Body of pancreas (tissue), 4 donors: ENCODE data around the gene ANAPC1. TPM values are rescaled to one million over a fixed set of nuclear protein-coding genes. Genes with fewer than 3 reads are reported as not detected.
A peak's percentile ranks its signal among the peaks of the same experiment; 100 is the strongest.
"Not testable (repeated sequence)": the region's sequence is repeated elsewhere in the genome, so short reads cannot be mapped to it uniquely, and the experiment has no call there.

ENCODE experiments used
- ATAC-seq: fragments of 150-250 bp; one replicate; pipeline ENCODE4 v1.9.1; 2016
- DNase-seq, 4 donors: peaks; one replicate each; pipeline ENCODE4 v3.0.0-alpha.2; 2019
- H3K27ac ChIP-seq, 4 donors: fragments of 200-600 bp; sonication (generic); 1 replicate in 3 of 4; 2 replicates in 1 of 4; pipeline versions ENCODE4 v1.5.1 to v1.6.1; 2016 to 2019; ENCODE audit warnings: mild to moderate bottlenecking in 1 of 4, mixed read lengths in 1 of 4, moderate library complexity in 1 of 4
- H3K27me3 ChIP-seq, 2 donors: fragments of 200-600 bp; sonication (generic); one replicate each; pipeline ENCODE4 v1.6.0; 2016; ENCODE audit warnings: mild to moderate bottlenecking in 1 of 2
- H3K36me3 ChIP-seq, 2 donors: fragments of 200-600 bp; sonication (generic); replicated peaks in 1 of 2; 2 replicates each; pipeline ENCODE4 v1.5.1; 2016; ENCODE audit warnings: low read depth in 2 of 2; ENCODE audit not compliant: insufficient read depth in 1 of 2
- H3K4me1 ChIP-seq: fragments of 200-600 bp; sonication (generic); one replicate; pipeline ENCODE4 v1.6.0; 2016
- H3K4me3 ChIP-seq, 2 donors: fragments of 200-600 bp; sonication (generic); 1 replicate in 1 of 2; 2 replicates in 1 of 2; pipeline ENCODE4 v1.5.1; 2016 to 2019
- H3K9me3 ChIP-seq, 3 donors: fragments of 200-600 bp; sonication (generic); 1 replicate in 2 of 3; 2 replicates in 1 of 3; pipeline ENCODE4 v1.5.1; 2016
- CTCF ChIP-seq, 7 experiments: fragments of 450-650 bp in 4 of 7; fragments of 200-600 bp in 3 of 7; sonication (generic) in 3 of 7; IDR thresholded peaks; one replicate each; pipeline ENCODE4 v1.5.1; 2016 to 2019; ENCODE audit warnings: antibody characterized with exemption in 7 of 7
- WGBS, 2 donors: methylation state at CpG; one replicate each; pipeline ENCODE4 v1.1.5; 2017; 5-methylcytosine and 5-hydroxymethylcytosine counted together
- intact Hi-C: fragments of 100-400 bp; cut with DNase I; formaldehyde crosslinking; loops from one replicate; pipeline ENCODE4 v1.15.1; 2023
- total RNA-seq, 2 donors: library from RNA; depleted of rRNA; stranded (reverse); fragments of >200 nt; gene quantifications; one replicate each; pipeline ENCODE4 v1.1.0, GENCODE V29; 2016

The ANAPC1 gene
- total RNA-seq, 2 donors from 2014 or later = 40.2 to 67.2 TPM

DNA sequence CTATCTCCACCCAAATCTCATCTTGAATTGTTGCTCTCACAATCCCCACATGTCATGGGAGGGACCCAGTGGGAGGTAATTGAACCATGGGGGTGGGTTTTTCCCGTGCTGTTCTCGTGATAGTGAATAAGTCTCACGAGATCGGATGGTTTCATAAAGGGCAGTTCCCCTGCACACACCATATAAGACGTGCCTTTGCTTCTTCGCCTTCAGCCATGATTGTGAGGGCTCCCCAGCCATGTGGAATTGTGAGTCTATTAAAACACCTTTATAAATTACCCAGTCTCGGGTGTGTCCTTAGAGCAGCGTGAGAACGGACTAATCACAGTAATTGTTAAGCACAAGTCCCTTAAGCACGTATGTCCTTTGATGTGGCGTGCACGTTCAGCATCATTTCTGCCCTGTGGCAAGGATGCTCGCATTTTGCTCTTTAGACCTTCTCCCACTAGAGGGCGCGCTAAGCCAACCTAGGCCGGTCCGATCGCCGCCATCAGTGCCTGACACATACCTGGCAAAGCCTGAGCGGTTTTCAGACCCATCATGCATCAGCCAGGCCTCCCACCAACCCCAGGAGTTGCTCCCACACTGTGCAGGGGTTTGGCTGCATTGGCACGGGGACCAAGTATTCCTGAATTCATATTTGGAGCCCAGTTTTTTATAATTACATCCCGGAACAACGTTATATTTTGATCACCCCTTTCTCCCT is 136.4 kb downstream of the ANAPC1 start:
- ATAC-seq (peak; percentile 81), DNase-seq (peak; percentile 61 to 84 (median 76))
- H3K36me3 ChIP-seq, H3K4me1 ChIP-seq, H3K4me3 ChIP-seq, H3K27me3 ChIP-seq, H3K9me3 ChIP-seq, H3K27ac ChIP-seq, intact Hi-C loops: not testable (repeated sequence)
- TF ChIP-seq CTCF (IDR thresholded peaks at IDR 0.05) = peak in 5 of 7 experiments; percentile 35 to 64 (median 53)
- WGBS, 2 donors = 16 to 69% methylated on average over 3 to 13 of the region's 23 CpGs

DNA sequence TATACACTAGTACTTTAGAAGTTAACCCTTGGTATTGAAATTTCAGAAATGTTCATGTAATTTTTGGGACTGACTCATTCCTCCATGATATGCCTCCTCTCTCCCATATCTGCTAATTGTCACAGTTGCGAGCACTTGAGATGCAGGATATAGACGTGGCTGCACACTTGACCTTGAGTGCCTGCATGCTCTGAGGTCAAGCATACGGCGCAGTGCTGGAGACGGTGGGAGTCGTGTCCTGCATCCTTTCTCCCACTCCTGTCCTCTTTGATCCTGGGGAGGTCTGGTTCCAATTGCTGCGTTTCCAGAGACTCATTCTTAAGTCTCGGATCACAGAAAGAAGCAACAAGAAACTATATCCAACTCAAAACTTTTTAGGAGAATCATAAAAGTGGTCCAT is 139.2 kb downstream of the ANAPC1 start:
- ATAC-seq, H3K4me1 ChIP-seq, H3K4me3 ChIP-seq, H3K27ac ChIP-seq, intact Hi-C loops, H3K27me3 ChIP-seq, H3K9me3 ChIP-seq, H3K36me3 ChIP-seq, DNase-seq: not testable (repeated sequence)
- 54 to 67% methylated on average over 8 of the region's 8 CpGs for WGBS, 2 donors

- ATAC-seq, H3K4me1 ChIP-seq, DNase-seq, H3K36me3 ChIP-seq, H3K4me3 ChIP-seq, intact Hi-C loops, H3K27me3 ChIP-seq, H3K9me3 ChIP-seq, H3K27ac ChIP-seq: not testable (repeated sequence)
- WGBS, 2 donors = 66 to 75% methylated on average over 2 of the region's 3 CpGs
These were observed 142.5 kb downstream of the ANAPC1 start for GRCh38 chr2:111741517-111741916.

DNA sequence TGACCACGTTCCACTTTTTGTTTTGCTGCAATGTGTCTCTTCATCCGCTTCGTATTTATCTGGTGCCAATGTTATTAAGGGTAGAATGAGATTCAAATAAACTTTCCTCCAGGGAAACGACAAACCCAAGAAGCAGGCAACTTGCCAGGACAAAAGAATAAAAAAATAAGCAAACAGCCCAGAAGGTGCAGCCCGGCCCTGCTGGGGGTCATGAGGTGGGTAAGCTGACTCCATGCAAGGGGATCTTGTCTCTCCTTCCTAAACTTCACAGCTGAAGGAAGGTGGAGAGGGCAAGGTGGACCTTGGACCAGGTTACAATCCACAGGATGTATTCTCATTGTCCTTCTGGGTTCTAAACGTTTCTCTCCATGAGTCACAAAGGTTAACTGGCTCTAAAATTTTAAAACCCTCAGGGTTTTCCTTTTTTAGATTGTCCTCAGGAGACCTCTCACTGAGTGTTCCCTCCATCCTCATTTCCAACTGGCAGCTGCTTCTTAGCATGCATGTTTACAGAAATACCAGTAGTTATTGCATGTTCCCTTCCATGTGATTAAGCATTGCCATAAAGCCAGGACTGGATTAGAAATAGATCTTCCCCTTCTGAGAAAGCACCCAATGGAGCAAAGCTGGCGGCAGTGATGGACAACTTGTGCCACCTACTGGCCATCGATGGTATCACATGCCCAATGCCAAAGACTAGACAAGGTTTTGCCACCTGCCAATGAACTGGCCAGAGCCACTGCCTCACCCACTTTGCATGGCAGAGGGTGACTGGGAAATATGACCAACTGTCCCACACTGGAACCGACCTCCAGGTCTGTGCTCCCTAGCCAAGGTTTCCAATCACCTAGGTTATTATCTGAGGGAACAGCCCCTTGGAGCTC is 147.9 kb downstream of the ANAPC1 start:
- peak in 3 of 7 experiments; percentile 30 to 49 (median 38) for TF ChIP-seq CTCF (IDR thresholded peaks at IDR 0.05)
- H3K27me3 ChIP-seq, H3K4me3 ChIP-seq, H3K36me3 ChIP-seq, H3K9me3 ChIP-seq, intact Hi-C loops, H3K27ac ChIP-seq, H3K4me1 ChIP-seq: not testable (repeated sequence)
- WGBS, 2 donors = 28 to 36% methylated on average over 7 of the region's 9 CpGs
- DNase-seq (peak in 3 of 4 donors; percentile 21 to 43 (median 41)), ATAC-seq (peak; percentile 85)

GRCh38 chr2:111735420-111735819 is 148.6 kb downstream of the ANAPC1 start:
- H3K27ac ChIP-seq, H3K4me1 ChIP-seq, H3K4me3 ChIP-seq, DNase-seq, H3K27me3 ChIP-seq, intact Hi-C loops, H3K9me3 ChIP-seq, ATAC-seq, H3K36me3 ChIP-seq: not testable (repeated sequence)
- WGBS, 2 donors = 74% methylated on average over 6 of the region's 6 CpGs

DNA sequence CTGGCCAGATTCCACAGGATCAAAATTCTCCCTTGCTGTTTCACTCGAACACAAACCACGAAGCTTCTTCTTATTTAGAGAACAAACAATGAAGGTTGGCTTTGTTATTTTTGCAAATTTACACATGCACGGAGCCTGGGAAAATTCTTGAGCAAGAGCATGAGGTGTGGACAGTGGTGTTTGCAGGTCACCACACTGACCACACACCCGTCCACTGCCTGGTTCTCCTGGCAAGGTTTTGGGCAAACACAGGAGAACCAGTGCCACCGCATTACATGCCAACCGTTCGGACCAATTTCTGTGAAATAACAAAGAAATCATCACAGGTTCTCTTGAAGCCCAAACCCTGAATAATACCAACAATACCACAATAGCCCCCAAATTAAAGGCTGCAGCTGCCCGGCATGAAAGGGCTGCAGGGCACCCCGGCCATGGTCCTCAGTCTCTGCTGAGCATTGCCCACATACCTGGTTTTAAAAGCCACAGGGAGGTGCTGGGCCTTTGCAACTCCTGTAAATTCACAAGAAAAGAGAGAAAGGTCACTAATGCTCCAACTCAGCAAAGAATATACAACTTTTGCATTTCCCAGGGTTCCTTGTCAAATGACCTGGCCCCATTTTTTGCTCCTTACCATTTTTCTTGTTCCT is 154.1 kb downstream of the ANAPC1 start:
- ATAC-seq, intact Hi-C loops: not testable (repeated sequence)
- 30% methylated on average over 4 of the region's 9 CpGs; no CpG with 5 or more reads in 1 of the 2 donors for WGBS, 2 donors

DNA sequence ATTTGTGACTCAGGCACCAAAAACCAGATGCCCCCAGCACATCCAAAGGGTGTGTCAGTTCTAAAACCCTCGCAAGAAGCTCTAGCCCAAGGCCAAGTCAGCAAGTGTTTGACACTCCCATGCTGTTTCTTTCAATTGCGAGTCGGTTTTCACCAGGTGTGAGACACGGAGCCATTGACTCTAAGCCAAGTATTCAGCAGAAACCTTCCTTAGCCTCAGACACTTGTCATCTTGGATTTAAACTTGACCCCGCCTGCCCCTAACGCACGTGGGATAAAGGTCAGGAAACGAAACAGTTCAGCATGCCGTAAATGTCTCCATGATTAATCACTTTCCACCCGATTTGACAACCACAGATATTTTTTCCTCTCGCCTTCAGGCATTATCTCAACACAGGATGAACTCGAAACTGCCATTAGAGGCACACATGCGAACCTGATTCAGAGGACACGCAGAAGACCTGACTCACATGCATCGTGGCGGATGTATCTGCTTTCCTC is 156.3 kb downstream of the ANAPC1 start:
- ATAC-seq, DNase-seq, H3K9me3 ChIP-seq, H3K4me1 ChIP-seq, intact Hi-C loops, H3K4me3 ChIP-seq, H3K27ac ChIP-seq, H3K36me3 ChIP-seq, H3K27me3 ChIP-seq: not testable (repeated sequence)
- 57 to 78% methylated on average over 7 to 9 of the region's 16 CpGs for WGBS, 2 donors

More for the DNA sequence above, 154.1 kb downstream of the ANAPC1 start:
- H3K27me3 ChIP-seq, H3K27ac ChIP-seq, H3K4me1 ChIP-seq, H3K4me3 ChIP-seq, H3K9me3 ChIP-seq, DNase-seq, H3K36me3 ChIP-seq: not testable (repeated sequence)

DNA sequence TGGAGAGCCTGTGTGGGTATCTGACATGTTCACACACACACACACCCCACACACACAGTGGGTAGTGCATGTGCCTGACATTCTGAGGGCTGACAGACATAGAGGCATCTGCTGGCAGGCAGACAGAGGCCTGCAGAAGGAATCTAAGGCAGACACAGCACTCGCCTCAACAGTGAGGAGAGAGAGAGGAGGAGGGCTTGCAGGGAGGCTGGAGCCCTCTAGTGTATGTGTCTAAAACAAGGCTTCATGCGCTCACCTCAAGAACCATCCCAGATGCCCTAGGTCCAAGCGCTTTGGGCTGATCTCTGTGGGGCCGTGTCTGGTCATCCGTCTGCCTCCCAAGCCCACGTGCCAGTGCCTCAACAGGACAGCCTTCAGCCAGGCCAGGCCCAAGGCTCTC is 158.3 kb downstream of the ANAPC1 start:
- WGBS, 2 donors = 83 to 90% methylated on average over 1 to 6 of the region's 6 CpGs
- H3K9me3 ChIP-seq, DNase-seq, H3K36me3 ChIP-seq, intact Hi-C loops, ATAC-seq, H3K27me3 ChIP-seq, H3K4me1 ChIP-seq, H3K4me3 ChIP-seq, H3K27ac ChIP-seq: not testable (repeated sequence)

DNA sequence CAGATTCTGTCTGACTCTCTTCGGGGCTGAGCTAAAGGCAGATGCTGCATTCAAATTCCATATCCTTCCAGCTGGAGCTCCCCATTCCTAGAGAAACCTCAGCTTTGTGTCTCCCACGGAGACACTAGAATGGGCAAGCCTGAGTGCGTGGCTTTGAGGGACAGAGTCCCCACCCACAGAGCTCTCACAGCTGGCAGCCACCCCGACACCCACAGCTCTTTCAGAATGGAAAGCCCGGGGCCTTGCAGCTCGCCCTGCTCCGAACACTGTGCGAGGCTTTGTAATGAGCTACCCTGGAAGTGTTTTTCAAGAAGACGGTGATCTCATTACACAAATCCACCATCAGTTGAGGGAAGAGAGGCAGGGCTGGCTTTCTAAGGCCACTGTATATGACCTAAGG is 164.4 kb downstream of the ANAPC1 start:
- not testable (repeated sequence) for H3K9me3 ChIP-seq, H3K4me3 ChIP-seq, H3K27me3 ChIP-seq, H3K27ac ChIP-seq, ATAC-seq, H3K36me3 ChIP-seq, DNase-seq, H3K4me1 ChIP-seq
- WGBS, 2 donors = 77 to 90% methylated on average over 4 to 6 of the region's 9 CpGs
- intact Hi-C loops = loop anchor here (10.0 kb wide), 1 partner anchor 615 kb away; no protein-coding TSS in a partner anchor
